GDM1 (cell line): ENCODE results near the gene CLASP1.

Experiments
- DNase-seq: peaks from one replicate; lab custom pipeline; 2025; lab: John Stamatoyannopoulos, UW

The CLASP1 gene

GRCh38 chr2:121372721-121373353 lies 276.4 kb downstream of the CLASP1 start:
- DNase-seq, result no peak

- DNase-seq, result no peak
These were observed 277.2 kb downstream of the CLASP1 start for GRCh38 chr2:121372082-121372481.

GRCh38 chr2:121368836-121369235 lies 280.4 kb downstream of the CLASP1 start:
- DNase-seq, result no peak

GRCh38 chr2:121368155-121368554 lies 281.1 kb downstream of the CLASP1 start:
- DNase-seq, result no peak

- DNase-seq, result no peak
These were observed 281.9 kb downstream of the CLASP1 start for GRCh38 chr2:121367246-121367900.

- no peak for DNase-seq
These were observed 283.2 kb downstream of the CLASP1 start for GRCh38 chr2:121366040-121366439.

- DNase-seq, result no peak
These were observed 284.2 kb downstream of the CLASP1 start for GRCh38 chr2:121365061-121365460.

GRCh38 chr2:121363632-121364420 lies 285.4 kb downstream of the CLASP1 start:
- DNase-seq, result no peak

GRCh38 chr2:121362774-121363173 lies 286.5 kb downstream of the CLASP1 start:
- no peak for DNase-seq

- DNase-seq, result no peak
These were observed 287.0 kb downstream of the CLASP1 start for GRCh38 chr2:121362226-121362625.

GRCh38 chr2:121360566-121361300 lies 288.5 kb downstream of the CLASP1 start:
- no peak for DNase-seq

GRCh38 chr2:121359716-121360565 lies 289.3 kb downstream of the CLASP1 start:
- no peak for DNase-seq

- DNase-seq, result no peak
These were observed 290.1 kb downstream of the CLASP1 start for GRCh38 chr2:121359170-121359569.

- no peak for DNase-seq
These were observed 291.0 kb downstream of the CLASP1 start for GRCh38 chr2:121358291-121358690.

GRCh38 chr2:121356058-121356640 lies 293.1 kb downstream of the CLASP1 start:
- DNase-seq, result peak; percentile 30

- no peak for DNase-seq
These were observed 293.8 kb downstream of the CLASP1 start for GRCh38 chr2:121355488-121355887.

- DNase-seq, result no peak
These were observed 297.5 kb downstream of the CLASP1 start for GRCh38 chr2:121351521-121352318.

GRCh38 chr2:121350890-121351289 lies 298.4 kb downstream of the CLASP1 start:
- no peak for DNase-seq

GRCh38 chr2:121350402-121350775 lies 298.9 kb downstream of the CLASP1 start:
- no peak for DNase-seq

- no peak for DNase-seq
These were observed 299.4 kb downstream of the CLASP1 start for GRCh38 chr2:121349721-121350401.
